Adipose tissue (tissue), 3 donors: ENCODE measurements around the gene MITF. TPM values are rescaled to one million over a fixed set of nuclear protein-coding genes. Genes with fewer than 3 reads are reported as not detected.

Experiments used
- H3K27ac ChIP-seq: one replicate; pipeline ENCODE4 v1.5.1; 2013; ENCODE audit warnings: low read depth, low read length
- WGBS, 3 donors: extraction: QIAGEN DNeasy Blood & Tissue Kit; methylation state at CpG; one replicate each; pipeline ENCODE4 v1.1.7; 2013; 5-methylcytosine and 5-hydroxymethylcytosine counted together
- polyA plus RNA-seq, 3 donors: library from polyadenylated mRNA; stranded (reverse); fragments of 200-250 nt; gene quantifications; one replicate each; pipeline ENCODE4 v1.2.3, GENCODE V29; 2013
- donor health status: healthy with polysubstance abuse.
- donor health status: Bipolar disorder and iron deficiency.
- donor health status: healthy.

Gene MITF
- polyA plus RNA-seq, 3 donors = 1.6 to 13.3 (median 7.3) TPM

DNA sequence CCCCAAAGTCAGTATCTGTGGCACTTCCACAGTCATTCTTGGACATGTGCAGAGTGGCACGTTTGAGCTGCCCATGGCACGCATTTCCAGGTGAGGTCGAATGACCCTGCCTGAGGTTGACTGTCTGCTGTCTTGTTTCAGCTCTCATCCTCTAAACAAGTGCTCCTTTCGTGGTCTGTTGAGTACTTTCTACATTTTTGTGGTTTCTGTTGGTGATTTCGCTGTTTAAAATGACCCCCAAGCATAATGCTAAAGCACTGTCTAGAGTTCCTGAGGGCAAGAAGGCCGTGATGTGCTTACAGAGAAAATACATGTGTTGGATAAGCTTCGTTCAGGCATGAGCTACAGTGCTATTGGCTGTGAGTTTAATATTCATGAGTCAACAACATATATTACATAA, 220.3 kb downstream of the MITF start:
- WGBS, 3 donors = 87 to 96% (median 88%) methylated on average over 7 of the region's 7 CpGs

DNA sequence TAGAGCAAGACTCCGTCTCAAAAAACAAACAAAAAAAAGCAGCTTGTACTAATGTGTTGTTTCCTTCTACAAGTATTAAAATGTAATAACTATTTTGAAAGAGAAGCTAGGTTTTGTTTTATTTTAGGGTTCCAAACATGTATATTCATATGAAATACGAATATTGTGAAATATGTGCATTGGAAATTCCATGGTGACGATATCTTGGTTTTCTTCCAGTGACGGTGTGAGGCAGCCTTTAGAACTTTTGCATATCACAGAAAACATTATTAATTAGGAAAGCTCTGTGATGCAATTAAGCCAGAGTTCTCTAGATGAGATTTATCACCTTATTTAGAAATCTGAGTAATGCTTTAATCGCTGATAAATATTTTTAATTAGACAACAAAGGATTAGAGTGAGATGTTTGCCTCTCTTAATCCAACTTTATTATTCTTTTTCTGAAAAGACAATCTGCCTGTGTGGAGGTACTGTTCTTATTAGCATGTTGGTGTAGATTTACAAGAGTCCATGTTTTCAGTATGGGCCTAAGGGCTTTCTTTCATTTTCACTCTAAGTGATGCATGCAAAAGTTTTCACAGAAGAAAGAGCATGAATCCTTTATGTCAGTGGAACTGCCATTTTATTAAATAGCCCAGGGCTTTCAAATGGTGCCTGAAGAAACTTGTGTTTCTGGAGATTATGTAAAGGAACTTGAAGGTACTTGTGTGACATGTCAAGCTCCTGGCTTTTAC, 222.6 kb downstream of the MITF start:
- no peak overlapping the region for H3K27ac ChIP-seq
- 82 to 87% (median 85%) methylated on average over 5 of the region's 5 CpGs for WGBS, 3 donors

More for the DNA sequence above, 220.3 kb downstream of the MITF start:
- no peak overlapping the region for H3K27ac ChIP-seq

- WGBS, 3 donors = 98 to 99% (median 98%) methylated on average over 3 of the region's 3 CpGs
- H3K27ac ChIP-seq = no peak overlapping the region
Observed at GRCh38 chr3:69963643-69964042, 224.4 kb downstream of the MITF start.

GRCh38 chr3:69967156-69967555, 227.9 kb downstream of the MITF start:
- H3K27ac ChIP-seq = no peak overlapping the region
- WGBS, 3 donors = 83 to 96% (median 95%) methylated on average over 6 of the region's 6 CpGs

DNA sequence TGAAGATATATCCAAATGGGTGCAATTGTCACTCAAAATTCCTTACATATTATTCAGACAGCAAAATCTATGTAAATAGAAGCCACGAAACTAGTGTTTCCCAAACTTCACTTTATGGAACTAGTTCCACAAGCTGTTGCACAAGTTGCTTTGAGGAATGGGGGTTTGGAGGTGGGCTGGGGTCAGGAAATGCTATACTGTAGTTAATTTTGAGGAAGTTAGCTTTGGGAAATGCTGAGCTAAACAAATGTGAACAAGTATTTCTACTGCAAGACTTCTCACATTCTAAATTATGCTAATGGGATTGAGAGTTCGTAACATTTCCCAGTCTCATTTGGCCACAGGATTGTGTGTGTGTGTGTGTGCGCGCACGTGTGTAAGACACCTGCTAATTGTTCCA, 231.6 kb downstream of the MITF start:
- 76 to 91% (median 83%) methylated on average over 5 of the region's 5 CpGs for WGBS, 3 donors
- H3K27ac ChIP-seq = no peak overlapping the region

GRCh38 chr3:69972672-69973071, 233.4 kb downstream of the MITF start:
- no peak overlapping the region for H3K27ac ChIP-seq
- 94 to 96% (median 95%) methylated on average over 4 of the region's 4 CpGs for WGBS, 3 donors

GRCh38 chr3:69976021-69976420, 236.8 kb downstream of the MITF start:
- H3K27ac ChIP-seq = no peak overlapping the region
- 72 to 90% (median 81%) methylated on average over 2 of the region's 2 CpGs for WGBS, 3 donors

DNA sequence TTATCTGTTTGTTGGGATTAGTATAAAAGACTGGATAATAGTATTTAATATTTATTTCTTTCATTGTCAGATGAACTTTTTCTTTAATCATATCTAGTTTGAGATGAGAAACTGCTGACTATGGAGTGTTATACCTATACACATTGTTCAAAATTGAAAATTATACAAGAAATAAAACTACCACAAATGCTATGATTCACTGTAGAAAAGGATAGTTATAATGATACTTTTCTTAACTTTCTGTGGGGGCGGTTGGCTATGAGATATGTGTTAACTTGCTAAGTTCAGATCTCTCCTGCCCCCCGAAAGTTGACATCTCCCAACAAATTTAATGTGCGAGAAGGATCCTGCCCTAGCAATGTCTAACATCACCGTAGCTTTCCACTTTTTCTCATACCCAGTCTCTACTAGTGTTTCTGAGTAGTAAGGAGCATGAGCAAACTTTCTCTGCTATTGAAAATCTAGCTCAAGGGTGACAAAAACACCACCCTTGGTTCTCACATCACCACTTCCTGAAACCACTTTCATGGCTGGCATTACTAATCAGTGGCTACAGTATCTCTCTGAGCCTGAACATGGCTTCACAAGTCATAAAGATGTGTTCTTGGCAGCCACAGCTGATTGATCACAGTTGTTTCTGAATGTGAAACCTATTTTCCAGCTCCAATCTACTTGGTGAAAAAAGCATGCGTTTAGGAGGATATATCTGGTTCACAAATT, 244.4 kb downstream of the MITF start:
- WGBS, 3 donors = 87 to 90% (median 88%) methylated on average over 5 of the region's 5 CpGs
- no peak overlapping the region for H3K27ac ChIP-seq

GRCh38 chr3:69985266-69985665, 246.0 kb downstream of the MITF start:
- no peak overlapping the region for H3K27ac ChIP-seq
- WGBS, 3 donors = 63 to 89% (median 69%) methylated on average over 4 of the region's 4 CpGs

DNA sequence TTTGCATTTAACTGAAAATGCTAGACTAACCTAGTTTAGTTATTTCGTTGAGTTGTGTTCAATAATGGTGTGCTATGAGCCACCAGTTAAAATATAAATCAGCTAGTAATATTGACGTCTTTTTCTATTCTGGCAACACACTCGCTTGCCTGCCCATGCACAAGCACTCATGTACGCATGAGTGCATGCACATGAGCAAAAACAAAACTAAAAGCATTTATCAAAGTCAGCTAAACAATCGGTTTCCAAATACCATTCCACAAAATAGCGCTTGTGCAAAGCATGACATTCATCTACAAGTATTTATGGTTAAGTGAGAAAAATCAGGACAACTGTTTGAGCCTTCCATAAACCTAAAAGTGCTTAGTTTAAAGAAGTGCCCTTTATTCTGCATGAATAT, 247.2 kb downstream of the MITF start:
- WGBS, 3 donors = 85 to 87% (median 85%) methylated on average over 6 of the region's 6 CpGs

DNA sequence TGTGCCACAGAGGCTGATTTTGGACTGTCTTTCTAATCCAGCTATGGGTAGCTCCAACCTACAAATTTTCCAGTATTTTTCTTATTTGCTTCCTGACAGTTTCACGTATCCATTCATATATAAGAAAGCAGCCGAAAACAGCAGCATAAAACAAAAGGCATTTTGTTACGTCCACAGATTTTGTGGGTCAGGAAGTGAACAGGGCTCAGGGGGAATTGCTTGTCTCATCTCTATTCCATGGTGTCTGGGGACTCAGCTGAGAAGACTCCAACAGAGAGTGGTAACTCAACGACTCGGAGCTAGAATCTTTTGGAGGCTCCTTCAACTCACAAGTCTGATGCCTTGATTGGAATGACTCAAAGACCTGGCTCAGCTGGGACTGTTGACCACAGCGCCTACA, 248.6 kb downstream of the MITF start:
- H3K27ac ChIP-seq = no peak overlapping the region
- 72 to 89% (median 78%) methylated on average over 6 of the region's 6 CpGs for WGBS, 3 donors

More for the DNA sequence above, 247.2 kb downstream of the MITF start:
- H3K27ac ChIP-seq = no peak overlapping the region

DNA sequence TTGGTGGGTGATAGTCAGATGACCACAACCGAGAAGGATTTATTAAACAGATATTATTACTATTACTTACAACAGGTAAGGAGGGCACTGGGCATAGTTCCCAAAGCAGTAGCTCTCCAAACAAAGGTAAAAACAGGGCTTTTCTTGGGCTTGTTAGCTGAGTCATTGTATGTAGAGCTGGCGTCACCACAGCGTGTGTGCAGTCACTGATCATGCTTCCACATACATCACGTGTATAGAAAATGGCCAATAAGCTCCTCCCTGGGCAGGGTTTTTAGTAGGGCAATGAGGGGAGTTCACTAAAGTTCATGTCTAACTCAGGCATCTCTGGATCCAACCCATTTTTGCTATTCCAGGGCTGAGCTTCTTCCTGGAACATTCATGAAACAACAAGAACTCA, 254.5 kb downstream of the MITF start:
- H3K27ac ChIP-seq = no peak overlapping the region
- WGBS, 3 donors = 87 to 90% (median 89%) methylated on average over 4 of the region's 4 CpGs

DNA sequence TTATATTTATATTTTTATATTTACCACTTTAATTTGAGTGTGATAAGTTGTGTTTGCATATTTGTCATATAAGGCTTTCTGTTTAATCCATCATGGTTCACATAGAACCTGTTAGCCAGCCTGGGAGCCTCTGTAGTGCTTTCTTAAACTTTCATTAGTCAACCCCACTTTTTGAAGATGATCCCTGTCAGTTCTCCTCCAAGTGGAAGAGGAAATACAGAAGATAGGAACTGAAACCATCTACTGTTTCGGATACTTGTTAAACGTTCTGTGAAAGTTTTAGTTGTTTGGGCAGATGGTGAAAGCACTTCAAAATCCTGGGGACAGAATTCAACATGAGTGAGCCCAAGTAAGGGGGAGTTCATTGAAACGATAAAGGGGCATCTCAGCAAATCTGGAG, 255.7 kb downstream of the MITF start:
- H3K27ac ChIP-seq = no peak overlapping the region
- WGBS, 3 donors = 68 to 69% (median 69%) methylated on average over 3 of the region's 3 CpGs

DNA sequence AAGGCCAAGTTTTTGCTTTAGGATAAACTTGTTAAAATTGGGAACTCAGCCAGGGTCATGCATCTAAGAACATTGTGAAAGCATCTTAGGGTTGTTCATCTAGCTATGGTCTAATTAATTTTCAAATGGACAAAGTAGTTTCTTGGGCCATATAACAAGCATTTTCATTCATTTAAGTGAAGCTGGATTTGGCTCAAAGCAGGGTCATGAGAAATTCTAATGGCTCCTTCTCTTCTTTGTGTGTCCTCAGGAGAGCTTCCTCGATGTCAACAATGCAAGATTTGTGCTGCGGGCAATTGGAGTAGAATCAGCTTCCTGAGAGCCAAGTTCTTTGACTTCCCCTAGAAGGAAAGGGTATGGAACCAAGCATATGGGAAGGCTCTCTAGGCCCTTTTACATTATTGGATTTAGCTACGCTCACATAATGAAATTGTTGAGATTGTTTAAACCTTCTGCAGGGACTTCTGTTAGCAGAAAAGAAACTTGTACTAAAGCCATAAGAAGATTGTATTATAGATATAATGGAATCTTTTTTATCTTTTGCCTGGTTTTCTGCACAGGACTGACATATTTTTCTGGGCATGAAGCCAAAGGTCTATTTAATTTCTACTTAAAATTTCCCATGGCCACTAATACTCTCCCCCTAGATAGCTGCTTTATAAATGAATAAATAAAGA, 258.5 kb downstream of the MITF start:
- H3K27ac ChIP-seq = no peak overlapping the region
- WGBS, 3 donors = 37 to 62% (median 55%) methylated on average over 3 of the region's 3 CpGs

DNA sequence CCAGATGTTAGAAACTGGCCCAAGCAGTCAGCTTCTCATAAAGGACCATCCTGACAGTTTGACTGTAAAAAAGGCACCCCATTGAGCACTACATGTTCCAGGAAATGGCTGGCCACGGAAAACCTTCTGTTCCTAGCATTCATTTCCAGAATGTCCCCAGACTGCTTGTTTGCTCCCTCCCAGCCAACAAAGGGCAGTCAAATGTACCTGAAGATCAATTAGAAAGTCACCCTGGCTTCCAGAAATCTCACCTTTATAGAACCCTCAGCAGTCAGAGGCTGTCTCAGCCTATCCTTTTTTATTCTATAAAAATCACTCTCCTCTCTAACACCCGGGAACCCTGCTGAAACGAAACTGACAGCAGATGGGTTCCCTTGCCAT, 259.5 kb downstream of the MITF start:
- no peak overlapping the region for H3K27ac ChIP-seq
- 33 to 37% (median 37%) methylated on average over 3 of the region's 3 CpGs for WGBS, 3 donors

DNA sequence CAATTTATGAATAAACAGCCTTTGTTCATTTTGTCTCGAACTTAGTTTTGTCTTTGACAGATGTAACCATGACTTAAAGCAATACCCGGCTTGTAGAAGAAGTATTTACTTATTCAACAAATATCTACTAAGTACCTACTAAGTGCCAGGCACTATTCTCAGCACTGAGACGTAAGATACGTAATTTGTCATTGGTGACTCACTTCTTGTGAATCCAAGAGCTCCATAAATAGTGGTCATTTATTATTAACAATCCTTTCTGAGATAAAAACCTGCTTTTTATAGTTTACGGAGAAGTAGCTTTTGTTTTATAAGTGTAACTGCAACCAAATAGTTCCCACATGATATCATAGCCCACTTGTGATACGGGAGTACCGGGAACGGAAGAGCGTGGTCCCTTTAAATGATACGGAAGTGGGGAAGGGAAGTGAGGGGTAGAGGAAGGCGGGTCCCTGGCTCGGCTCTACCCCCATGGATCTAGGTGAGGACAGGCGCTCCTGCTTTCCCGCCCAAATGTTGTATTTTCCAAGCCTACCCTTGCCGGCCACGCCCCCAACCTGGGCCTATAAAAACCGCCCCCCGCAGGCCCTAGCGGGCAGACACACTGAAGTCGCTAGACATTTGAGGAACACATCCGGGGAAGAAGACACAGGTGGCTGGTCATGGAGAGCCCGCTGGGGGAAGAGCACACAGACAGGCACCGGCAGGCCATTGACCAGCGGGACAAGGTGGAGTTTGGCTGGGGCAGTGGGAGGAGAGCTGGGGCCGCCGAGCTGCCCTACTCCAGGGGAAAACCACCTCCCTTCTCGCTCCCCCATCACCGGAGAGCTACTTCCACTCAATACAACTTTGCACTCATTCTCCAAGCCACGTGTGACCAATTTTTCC, 260.1 kb downstream of the MITF start, which contains the start of gene SAMMSON:
Gene SAMMSON (plus strand): TSS at position 594 of the 888 bp plus-strand sequence.
- WGBS, 3 donors = 82 to 83% (median 82%) methylated on average over 29 of the region's 29 CpGs
- no peak within 1 kb of the TSS for H3K27ac ChIP-seq

DNA sequence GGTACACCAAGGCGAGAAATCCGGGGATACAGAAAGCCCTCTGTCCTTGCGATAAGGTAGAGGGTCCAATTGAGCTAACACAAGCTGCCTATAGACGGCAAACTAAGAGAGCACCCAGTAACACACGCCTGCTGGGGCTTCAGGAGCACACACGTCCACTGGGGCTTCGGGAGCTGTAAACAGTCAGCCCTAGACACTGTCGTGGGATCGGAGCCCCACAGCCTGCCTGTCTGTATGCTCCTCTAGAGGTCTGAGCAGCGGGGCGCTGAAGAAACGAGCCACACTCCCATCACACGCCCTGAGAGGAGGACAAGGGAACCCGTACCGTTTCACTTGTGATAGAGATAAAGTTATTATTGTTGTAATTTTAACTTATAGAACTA, 260.8 kb downstream of the MITF start:
- 86 to 87% (median 86%) methylated on average over 15 of the region's 15 CpGs for WGBS, 3 donors
- no peak overlapping the region for H3K27ac ChIP-seq

DNA sequence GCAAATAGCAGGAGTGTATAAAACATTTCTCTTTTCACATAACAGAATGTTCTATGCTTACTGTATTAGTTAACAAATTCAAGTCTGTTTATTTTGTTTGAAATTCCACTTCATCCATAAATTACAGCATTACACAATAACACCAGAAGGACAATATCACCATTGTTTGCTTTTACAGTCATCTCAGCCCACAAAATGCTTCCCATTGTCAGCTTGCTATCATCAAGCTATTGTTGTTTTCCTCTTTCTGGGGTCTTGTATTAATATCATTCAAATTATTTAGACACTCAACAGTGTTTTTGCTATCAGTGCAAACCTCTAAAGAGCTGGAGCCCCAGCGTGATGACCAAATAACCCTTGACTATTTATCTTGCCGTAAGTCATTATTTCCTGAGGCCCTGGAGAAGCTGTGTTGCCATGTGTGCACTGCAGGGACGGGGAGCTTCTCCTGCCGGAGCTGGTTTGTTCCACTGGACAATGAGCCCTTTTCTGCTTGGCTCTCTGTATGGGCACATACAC, 261.4 kb downstream of the MITF start:
- no peak overlapping the region for H3K27ac ChIP-seq
- WGBS, 3 donors = 44 to 61% (median 59%) methylated on average over 4 of the region's 4 CpGs
